NCI-H510A treated with DMSO at 0.1 percent for 48 hours (cell line): ENCODE measurements around the gene DDX53.

Source experiments
- DNase-seq: peaks from one replicate; lab custom pipeline; 2025; lab: John Stamatoyannopoulos, UW

Gene DDX53

GRCh38 chrX:23048806-23049573 is 49.2 kb downstream of the DDX53 start:
- no peak for DNase-seq

GRCh38 chrX:23052324-23052723 is 52.6 kb downstream of the DDX53 start:
- no peak for DNase-seq
